Thoracic aorta (tissue), 2 donors: Measurements from ENCODE around the gene CNIH2. TPM values are rescaled to one million over a fixed set of nuclear protein-coding genes. Genes with fewer than 3 reads are reported as not detected.

Experiments
- ATAC-seq: fragments of 150-250 bp; one replicate; pipeline ENCODE4 v1.8.0; 2017; ENCODE audit warnings: low read depth; ENCODE audit not compliant: insufficient number of reproducible peaks, low FRiP score
- DNase-seq: peaks from one replicate; pipeline ENCODE4 v3.0.0-alpha.2; 2020; ENCODE audit warnings: low spot score
- H3K27ac ChIP-seq, 2 donors: fragments of 200-600 bp; sonication (generic); 1 replicate in 1 of 2; 2 replicates in 1 of 2; pipeline ENCODE4 v1.5.1; 2016; ENCODE audit warnings: mild to moderate bottlenecking in 2 of 2, moderate library complexity in 2 of 2
- H3K27me3 ChIP-seq: fragments of 200-600 bp; sonication (generic); replicated peaks from 2 replicates; pipeline ENCODE4 v1.6.0; 2016; ENCODE audit warnings: mild to moderate bottlenecking; ENCODE audit not compliant: insufficient read depth
- H3K36me3 ChIP-seq: fragments of 200-600 bp; sonication (generic); one replicate; pipeline ENCODE4 v1.5.1; 2016
- H3K4me1 ChIP-seq, 2 donors: fragments of 200-600 bp; sonication (generic); 1 replicate in 1 of 2; 2 replicates in 1 of 2; pipeline versions ENCODE4 v1.5.1 to v1.6.0; 2016; ENCODE audit warnings: low read depth in 2 of 2, mild to moderate bottlenecking in 1 of 2; ENCODE audit not compliant: control insufficient read depth in 1 of 2
- H3K4me3 ChIP-seq: fragments of 200-600 bp; sonication (generic); 2 replicates; pipeline ENCODE4 v1.5.1; 2016; ENCODE audit warnings: mild to moderate bottlenecking
- H3K9me3 ChIP-seq: fragments of 200-600 bp; sonication (generic); 2 replicates; pipeline ENCODE4 v1.5.1; 2016
- total RNA-seq, 2 donors: library from RNA; depleted of rRNA; stranded (reverse); fragments of >200 nt; gene quantifications; one replicate each; pipeline versions ENCODE4 v1.1.0 to v1.2.3, GENCODE V29; 2016
- TF ChIP-seq, protein P1 (sequence below): fragments of 200-600 bp; sonication (generic); IDR thresholded peaks from one replicate; pipeline ENCODE4 v1.5.1; 2019; ENCODE audit warnings: antibody characterized with exemption

The CNIH2 gene
- total RNA-seq, 2 donors from 2014 or later = not detected

DNA sequence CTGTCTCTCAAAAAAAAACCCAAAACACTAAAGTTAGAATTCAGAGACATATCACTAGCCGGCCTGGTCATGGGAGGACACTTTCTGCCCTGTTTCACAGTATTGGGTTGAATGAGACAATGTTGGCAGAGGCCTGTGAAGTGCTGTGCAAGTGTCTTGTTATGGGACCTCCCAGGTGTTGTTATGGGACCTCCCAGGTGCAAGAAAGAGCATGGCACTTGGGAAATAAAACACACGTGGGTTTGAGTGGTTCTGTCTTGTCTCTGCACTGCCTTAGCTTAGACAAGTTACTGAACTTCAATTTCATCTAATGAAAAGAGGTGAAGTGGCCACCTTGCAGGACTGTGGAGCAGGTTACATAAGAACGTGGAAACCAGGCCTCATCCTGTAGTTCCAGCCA lies 38.5 kb upstream of the CNIH2 start:
- TF ChIP-seq, protein P1, sequence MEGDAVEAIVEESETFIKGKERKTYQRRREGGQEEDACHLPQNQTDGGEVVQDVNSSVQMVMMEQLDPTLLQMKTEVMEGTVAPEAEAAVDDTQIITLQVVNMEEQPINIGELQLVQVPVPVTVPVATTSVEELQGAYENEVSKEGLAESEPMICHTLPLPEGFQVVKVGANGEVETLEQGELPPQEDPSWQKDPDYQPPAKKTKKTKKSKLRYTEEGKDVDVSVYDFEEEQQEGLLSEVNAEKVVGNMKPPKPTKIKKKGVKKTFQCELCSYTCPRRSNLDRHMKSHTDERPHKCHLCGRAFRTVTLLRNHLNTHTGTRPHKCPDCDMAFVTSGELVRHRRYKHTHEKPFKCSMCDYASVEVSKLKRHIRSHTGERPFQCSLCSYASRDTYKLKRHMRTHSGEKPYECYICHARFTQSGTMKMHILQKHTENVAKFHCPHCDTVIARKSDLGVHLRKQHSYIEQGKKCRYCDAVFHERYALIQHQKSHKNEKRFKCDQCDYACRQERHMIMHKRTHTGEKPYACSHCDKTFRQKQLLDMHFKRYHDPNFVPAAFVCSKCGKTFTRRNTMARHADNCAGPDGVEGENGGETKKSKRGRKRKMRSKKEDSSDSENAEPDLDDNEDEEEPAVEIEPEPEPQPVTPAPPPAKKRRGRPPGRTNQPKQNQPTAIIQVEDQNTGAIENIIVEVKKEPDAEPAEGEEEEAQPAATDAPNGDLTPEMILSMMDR = no peak
- Histone ChIP-seq H3K36me3 (peaks cover 51% of the 10 kb centered on the region), H3K9me3 (no peaks in the 10 kb centered on the region), H3K27me3 (no peaks in the 10 kb centered on the region), H3K27ac (no peak overlapping the region), H3K4me3 (no peak overlapping the region), H3K4me1 (no peaks in the 10 kb centered on the region)
- ATAC-seq = no peak
- no peak for DNase-seq

DNA sequence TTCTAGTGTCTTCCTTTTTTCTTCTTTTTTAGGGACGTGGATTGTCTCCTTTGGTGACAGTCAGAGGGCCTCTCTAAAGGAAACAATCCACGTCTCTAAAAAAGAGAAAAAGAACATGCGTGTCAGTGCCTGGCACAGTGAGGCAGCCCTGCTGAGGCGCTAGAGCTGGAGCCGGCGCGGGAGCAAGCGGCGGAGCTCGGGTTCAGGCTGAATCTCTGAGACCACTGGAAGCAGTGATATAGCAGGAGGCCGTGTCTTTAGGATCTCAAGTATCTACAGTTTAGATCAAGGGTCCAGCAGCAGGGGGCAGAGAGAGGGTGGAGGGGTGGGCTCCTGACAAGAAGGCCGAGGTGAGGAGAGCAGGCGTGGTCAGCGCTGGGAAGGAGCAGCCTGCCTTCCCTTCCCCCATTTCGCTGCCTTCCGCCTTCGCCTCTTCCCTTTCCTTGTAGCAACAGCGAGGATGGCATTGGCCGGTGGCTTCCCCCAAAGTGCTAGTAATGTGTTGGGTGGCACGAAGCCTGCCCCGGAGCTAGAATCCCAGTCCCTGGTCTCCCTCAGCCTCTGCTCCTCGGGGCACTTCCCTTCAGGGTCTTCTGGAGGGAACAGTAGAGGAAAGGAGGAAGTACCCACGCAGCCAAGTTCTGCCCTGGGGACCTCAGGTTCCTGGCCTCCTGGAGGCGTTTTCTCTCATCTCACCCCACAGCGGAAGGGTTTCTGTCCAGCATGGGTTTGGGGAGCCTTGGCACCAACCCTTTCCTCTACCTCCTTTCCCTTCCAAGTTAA lies 37.8 kb upstream of the CNIH2 start:
- ATAC-seq (no peak), DNase-seq (no peak)
- Histone ChIP-seq H3K4me3 (no peak overlapping the region), H3K27ac (no peak overlapping the region), H3K9me3 (no peaks in the 10 kb centered on the region), H3K27me3 (no peaks in the 10 kb centered on the region), H3K36me3 (peaks cover 49% of the 10 kb centered on the region), H3K4me1 (no peaks in the 10 kb centered on the region)
- TF ChIP-seq, protein P1 = no peak

DNA sequence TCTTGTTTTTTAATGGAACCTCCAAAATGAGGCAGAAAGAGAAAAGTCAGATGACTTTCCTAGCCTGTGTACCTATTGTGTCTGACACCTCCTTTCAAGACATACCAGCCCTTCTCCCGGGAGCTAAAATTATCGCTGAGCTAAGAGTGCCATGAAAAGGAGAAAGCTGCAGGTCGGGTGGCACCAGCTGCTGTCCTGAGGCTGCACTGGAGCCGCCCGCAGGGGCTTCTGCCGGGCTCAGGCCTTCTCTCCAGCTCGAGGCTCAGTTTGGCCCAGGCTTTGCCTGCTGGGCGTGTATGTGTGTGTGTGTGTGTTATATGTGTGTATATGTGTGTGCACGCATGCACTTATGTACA lies 37.2 kb upstream of the CNIH2 start:
- no peak overlapping the region for H3K4me3 ChIP-seq
- H3K4me1 ChIP-seq = no peaks in the 10 kb centered on the region
- H3K27me3 ChIP-seq = no peaks in the 10 kb centered on the region
- no peak for ATAC-seq
- H3K36me3 ChIP-seq = peaks cover 43% of the 10 kb centered on the region
- DNase-seq = no peak
- H3K9me3 ChIP-seq = no peaks in the 10 kb centered on the region
- TF ChIP-seq, protein P1 = no peak
- H3K27ac ChIP-seq = no peak overlapping the region

DNA sequence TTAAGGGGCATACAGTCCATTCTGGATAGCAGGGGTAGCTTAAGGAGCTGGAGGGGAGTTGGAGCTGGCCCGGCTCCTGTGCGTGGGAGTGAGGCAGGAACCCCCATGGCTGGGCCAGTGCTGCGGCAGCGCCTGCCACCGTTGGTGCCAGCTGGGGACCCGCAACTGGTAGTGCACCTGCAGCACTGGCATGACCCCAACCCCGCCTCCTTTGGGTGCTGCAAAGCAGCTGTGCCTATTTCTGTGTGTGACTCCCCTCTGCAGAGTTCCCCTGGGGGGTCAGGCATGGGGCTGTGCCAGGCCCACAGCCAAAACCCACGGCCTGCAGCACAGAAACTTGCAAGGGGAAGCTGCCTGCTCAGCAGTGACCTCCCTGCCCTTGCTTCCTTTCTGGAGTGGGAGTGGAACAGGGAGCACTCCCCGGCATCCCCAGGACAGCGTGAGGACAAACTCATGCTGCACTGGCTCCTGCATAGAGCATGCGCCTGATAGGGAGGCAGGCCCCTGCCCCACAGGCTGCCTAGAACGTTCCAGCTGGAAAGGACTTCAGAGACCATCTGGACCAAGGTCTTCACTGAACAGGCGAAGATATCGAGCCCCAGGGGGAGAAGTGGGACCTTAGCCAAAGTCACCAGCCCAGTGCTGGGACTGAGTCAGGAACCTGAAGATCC lies 35.7 kb upstream of the CNIH2 start:
- TF ChIP-seq, protein P1 = no peak
- Histone ChIP-seq H3K4me1 (no peaks in the 10 kb centered on the region), H3K4me3 (no peak overlapping the region), H3K9me3 (no peaks in the 10 kb centered on the region), H3K36me3 (peaks cover 36% of the 10 kb centered on the region), H3K27me3 (no peaks in the 10 kb centered on the region), H3K27ac (no peak overlapping the region)
- no peak for ATAC-seq
- no peak for DNase-seq

DNA sequence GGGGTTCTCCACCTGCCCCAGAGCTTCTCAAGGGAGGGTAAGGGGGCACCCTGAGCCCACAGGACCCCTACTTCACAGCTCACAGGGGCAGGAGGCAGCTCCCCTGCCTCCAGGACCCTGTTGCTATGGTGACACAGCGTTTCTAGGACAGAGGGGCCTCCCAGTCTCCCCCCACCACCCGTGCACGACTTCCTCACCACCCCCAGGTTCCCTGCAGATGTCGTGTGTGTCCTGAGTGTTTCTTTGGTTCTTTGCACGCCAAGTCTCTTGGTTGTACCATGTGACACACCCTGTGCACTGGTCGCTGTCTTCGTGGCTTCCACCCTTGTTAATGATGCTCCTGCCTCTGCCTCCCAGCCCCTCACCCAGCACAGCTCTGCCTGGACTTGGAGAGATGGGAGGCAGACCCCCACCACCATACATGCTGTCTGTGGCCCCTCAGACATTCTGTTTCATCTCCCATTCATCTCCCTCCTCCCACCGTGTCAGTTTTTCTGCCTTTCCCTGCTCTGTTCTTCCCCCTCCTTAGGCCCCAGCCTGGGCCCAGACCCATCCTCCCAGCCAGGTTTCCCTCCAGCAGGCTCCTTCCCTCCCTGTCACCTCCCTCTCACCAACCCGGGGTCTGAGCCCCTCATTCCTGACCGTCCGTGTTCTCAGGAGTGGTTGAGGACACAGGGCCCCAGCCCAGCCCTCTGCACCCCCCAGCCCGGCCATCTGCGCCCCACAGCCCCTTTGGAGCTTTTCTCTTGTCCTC lies 34.0 kb upstream of the CNIH2 start:
- no peak overlapping the region for H3K27ac ChIP-seq
- TF ChIP-seq, protein P1 = no peak
- no peak overlapping the region for H3K4me3 ChIP-seq
- peaks cover 21% of the 10 kb centered on the region for H3K36me3 ChIP-seq
- ATAC-seq (no peak), DNase-seq (no peak)
- H3K9me3 ChIP-seq = no peaks in the 10 kb centered on the region
- no peaks in the 10 kb centered on the region for H3K27me3 ChIP-seq
- no peaks in the 10 kb centered on the region for H3K4me1 ChIP-seq
